ENCODE data around the gene MAJIN.
A peak's percentile ranks its signal among the peaks of the same experiment; 100 is the strongest.
"Not testable (repeated sequence)": the region's sequence is repeated elsewhere in the genome, so short reads cannot be mapped to it uniquely, and the experiment has no call there.

MAJIN gene

GRCh38 chr11:64990222-64990923, 18.5 kb upstream of the MAJIN start:
- peak; percentile 25 for DNase-seq

GRCh38 chr11:64989416-64989815, 17.5 kb upstream of the MAJIN start:
- DNase-seq, result no peak

- no peak for DNase-seq
These were observed 16.3 kb upstream of the MAJIN start for GRCh38 chr11:64987998-64988854.

- not testable (repeated sequence) for DNase-seq
These were observed 11.4 kb upstream of the MAJIN start for GRCh38 chr11:64983339-64983738.

GRCh38 chr11:64976651-64977050, 4.7 kb upstream of the MAJIN start:
- no peak for DNase-seq

- no peak for DNase-seq
These were observed 2.2 kb upstream of the MAJIN start for GRCh38 chr11:64974124-64974523.

- DNase-seq, result no peak
These were observed 1.2 kb downstream of the MAJIN start for GRCh38 chr11:64970731-64971151.

- peak; percentile 63 for DNase-seq
These were observed 2.7 kb downstream of the MAJIN start for GRCh38 chr11:64969209-64969608.

- no peak for DNase-seq
These were observed 4.5 kb downstream of the MAJIN start for GRCh38 chr11:64967375-64967774.

GRCh38 chr11:64963072-64963631, 8.8 kb downstream of the MAJIN start:
- DNase-seq, result no peak

- DNase-seq, result no peak
These were observed 11.2 kb downstream of the MAJIN start for GRCh38 chr11:64960719-64961118.

GRCh38 chr11:64959498-64959897, 12.4 kb downstream of the MAJIN start:
- DNase-seq, result no peak

GRCh38 chr11:64954201-64954600, 17.7 kb downstream of the MAJIN start:
- DNase-seq, result no peak

- DNase-seq, result no peak
These were observed 20.4 kb downstream of the MAJIN start for GRCh38 chr11:64951529-64951928.

- no peak for DNase-seq
These were observed 24.6 kb downstream of the MAJIN start for GRCh38 chr11:64947208-64947814.

- DNase-seq, result no peak
These were observed 35.4 kb downstream of the MAJIN start for GRCh38 chr11:64936539-64936938.

- DNase-seq, result peak; percentile 41
These were observed 36.4 kb downstream of the MAJIN start, which contains the start of gene GPHA2 for GRCh38 chr11:64935359-64936081. Gene GPHA2 (minus strand): TSS chr11:64935893. CDS start chr11:64935460, 433 bp downstream.

- no peak for DNase-seq
These were observed 37.1 kb downstream of the MAJIN start for GRCh38 chr11:64934682-64935358.

- no peak for DNase-seq
These were observed 37.8 kb downstream of the MAJIN start for GRCh38 chr11:64933935-64934681.

- DNase-seq, result no peak
These were observed 38.5 kb downstream of the MAJIN start for GRCh38 chr11:64933213-64933934.

GRCh38 chr11:64932324-64932723, 39.6 kb downstream of the MAJIN start:
- DNase-seq, result no peak

Data from fibroblast of upper back skin (primary cell).